ENCODE results near the gene DZANK1.

DZANK1 gene

GRCh38 chr20:18507218-18508191, 40.7 kb upstream of the DZANK1 start, which contains the start of gene SEC23B (continued):
- no peak for TF ChIP-seq ZNF433 (tag by site-specific recombination; IDR thresholded peaks at IDR 0.05; ENCODE audit: low read depth)
- TF ChIP-seq ZNF639 (tag by site-specific recombination; IDR thresholded peaks at IDR 0.05) = no peak; the same call in none of the 2 replicates
- TF ChIP-seq ZNF19 (tag by site-specific recombination; IDR thresholded peaks at IDR 0.05; ENCODE audit: low read depth) = no peak
- TF ChIP-seq ZNF175 (tag by site-specific recombination; IDR thresholded peaks at IDR 0.05) = no peak
- TF ChIP-seq SP3 (tag by site-specific recombination; IDR thresholded peaks at IDR 0.05) = peak; percentile 88
- TF ChIP-seq KLF10 (tag by site-specific recombination; IDR thresholded peaks at IDR 0.05) = peak; percentile 55
- no peak for TF ChIP-seq ZNF677 (tag by site-specific recombination; IDR thresholded peaks at IDR 0.05)
- no peak for TF ChIP-seq ZNF311 (tag by site-specific recombination; IDR thresholded peaks at IDR 0.05; ENCODE audit: borderline replicate concordance)
- peak; percentile 55 for TF ChIP-seq ZNF843 (tag by site-specific recombination; IDR thresholded peaks at IDR 0.05)
- TF ChIP-seq ZNF521 (tag by site-specific recombination; IDR thresholded peaks at IDR 0.05) = no peak
- TF ChIP-seq TRIM28 (IDR thresholded peaks at IDR 0.05; ENCODE audit: borderline replicate concordance, low read length) = peak; percentile 68; the same call in 1 of the 2 replicates
- TF ChIP-seq ZNF518A (tag by site-specific recombination; conservative IDR thresholded peaks at IDR 0.05; ENCODE audit: low read depth) = peak; percentile 92
- TF ChIP-seq ZNF629 (tag by site-specific recombination; IDR thresholded peaks at IDR 0.05) = peak; percentile 100
- TF ChIP-seq ZNF707 (tag by site-specific recombination; IDR thresholded peaks at IDR 0.05) = no peak
- TF ChIP-seq HOXD13 (CRISPR knock-in tag; IDR thresholded peaks at IDR 0.05; ENCODE audit: borderline replicate concordance) = no peak
- TF ChIP-seq ZNF560 (tag by site-specific recombination; IDR thresholded peaks at IDR 0.05; ENCODE audit: borderline replicate concordance) = peak; percentile 57; the same call in 1 of the 2 replicates
- TF ChIP-seq HIC1 (tag by site-specific recombination; IDR thresholded peaks at IDR 0.05) = no peak
- TF ChIP-seq ZNF660 (tag by site-specific recombination; IDR thresholded peaks at IDR 0.05) = peak; percentile 39; the same call in 1 of the 2 replicates
- TF ChIP-seq ZNF2 (tag by site-specific recombination; IDR thresholded peaks at IDR 0.05) = peak; percentile 63; the same call in 1 of the 2 replicates
- no peak for TF ChIP-seq ZFP3 (tag by site-specific recombination; IDR thresholded peaks at IDR 0.05; ENCODE audit: low read depth)
- no peak for TF ChIP-seq PRDM6 (tag by site-specific recombination; IDR thresholded peaks at IDR 0.05)
- TF ChIP-seq REST (tag by site-specific recombination; IDR thresholded peaks at IDR 0.05) = no peak; the same call in none of the 2 replicates
- TF ChIP-seq IKZF3 (tag by site-specific recombination; IDR thresholded peaks at IDR 0.05) = no peak
- TF ChIP-seq ZNF776 (tag by site-specific recombination; IDR thresholded peaks at IDR 0.05; ENCODE audit: borderline replicate concordance) = no peak
- TF ChIP-seq ZNF48 (tag by site-specific recombination; IDR thresholded peaks at IDR 0.05) = no peak

Data from HEK293 (cell line).